ENCODE results near the gene ACACA.

Gene ACACA

GRCh38 chr17:37197336-37197735 lies 209.3 kb downstream of the ACACA start:
- H3K36me3 ChIP-seq (ENCODE audit: insufficient read depth, low read length), result 0 out of 2 replicates have a peak, but pooled peaks cover 1% of the 10 kb centered on the region
- H3K4me1 ChIP-seq (ENCODE audit: insufficient read depth, low read length), result peaks cover 4% of the 10 kb centered on the region; the same call in 1 of the 2 replicates
- no peak overlapping the region for H3K9ac ChIP-seq (ENCODE audit: low read depth, low read length)
- no peaks in the 10 kb centered on the region for H3K9me3 ChIP-seq (ENCODE audit: control insufficient read depth, insufficient read depth, low read length)

DNA sequence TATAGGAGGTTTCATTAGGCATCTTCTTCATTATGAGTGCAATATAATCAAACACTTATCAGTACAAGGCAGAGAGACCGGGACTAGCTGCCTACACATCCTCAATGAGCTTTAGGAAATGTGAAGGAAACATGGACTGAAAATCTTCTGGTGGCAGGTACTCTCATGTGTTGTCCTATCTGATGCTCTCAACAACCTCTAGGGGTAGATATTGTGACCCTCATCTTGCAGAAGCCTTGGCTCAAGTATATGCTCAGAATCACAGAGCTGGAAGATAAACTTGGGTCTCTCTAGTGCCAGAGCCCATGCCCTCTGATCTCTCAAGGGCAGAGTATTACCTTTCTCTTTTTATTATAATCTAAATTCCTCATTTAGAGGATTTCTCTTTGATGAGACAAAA lies 212.4 kb downstream of the ACACA start:
- H3K36me3 ChIP-seq (ENCODE audit: insufficient read depth, low read length), result no peaks in the 10 kb centered on the region; the same call in 1 of the 2 replicates
- H3K4me1 ChIP-seq (ENCODE audit: insufficient read depth, low read length), result peaks cover 10% of the 10 kb centered on the region; the same call in 1 of the 2 replicates

GRCh38 chr17:37191219-37191618 lies 215.4 kb downstream of the ACACA start:
- H3K9me3 ChIP-seq (ENCODE audit: control insufficient read depth, insufficient read depth, low read length), result no peaks in the 10 kb centered on the region
- H3K4me1 ChIP-seq (ENCODE audit: insufficient read depth, low read length), result peaks cover 10% of the 10 kb centered on the region; the same call in 1 of the 2 replicates
- no peak overlapping the region for H3K9ac ChIP-seq (ENCODE audit: low read depth, low read length)
- no peaks in the 10 kb centered on the region; the same call in 1 of the 2 replicates for H3K36me3 ChIP-seq (ENCODE audit: insufficient read depth, low read length)

More for the DNA sequence above, 212.4 kb downstream of the ACACA start:
- Histone ChIP-seq H3K9me3 (ENCODE audit: control insufficient read depth, insufficient read depth, low read length) (no peaks in the 10 kb centered on the region), H3K9ac (ENCODE audit: low read depth, low read length) (no peak overlapping the region)

DNA sequence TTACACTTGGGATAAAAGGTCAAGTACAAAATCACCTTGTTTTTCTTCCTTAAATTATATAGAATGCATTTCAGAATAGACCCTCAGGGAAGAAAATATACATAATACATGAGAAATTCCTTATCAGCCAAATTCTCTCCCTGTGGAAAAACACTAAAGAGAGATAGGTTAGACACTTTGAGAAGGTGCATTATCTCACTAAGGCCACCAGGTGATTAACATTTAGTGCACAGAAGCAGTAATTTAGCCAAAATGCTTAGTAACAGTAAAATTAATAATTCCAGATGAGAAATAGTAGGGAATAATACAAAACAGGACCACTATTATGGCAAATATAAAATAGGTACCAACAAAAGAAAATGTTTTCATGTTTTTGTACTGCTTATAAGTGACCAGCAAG lies 216.1 kb downstream of the ACACA start:
- no peaks in the 10 kb centered on the region for H3K9me3 ChIP-seq (ENCODE audit: control insufficient read depth, insufficient read depth, low read length)
- H3K9ac ChIP-seq (ENCODE audit: low read depth, low read length), result no peak overlapping the region
- peaks cover 10% of the 10 kb centered on the region; the same call in 1 of the 2 replicates for H3K4me1 ChIP-seq (ENCODE audit: insufficient read depth, low read length)
- no peaks in the 10 kb centered on the region; the same call in 1 of the 2 replicates for H3K36me3 ChIP-seq (ENCODE audit: insufficient read depth, low read length)

- H3K36me3 ChIP-seq (ENCODE audit: insufficient read depth, low read length), result no peaks in the 10 kb centered on the region; the same call in 1 of the 2 replicates
These were observed 218.5 kb downstream of the ACACA start for GRCh38 chr17:37188157-37188556.

DNA sequence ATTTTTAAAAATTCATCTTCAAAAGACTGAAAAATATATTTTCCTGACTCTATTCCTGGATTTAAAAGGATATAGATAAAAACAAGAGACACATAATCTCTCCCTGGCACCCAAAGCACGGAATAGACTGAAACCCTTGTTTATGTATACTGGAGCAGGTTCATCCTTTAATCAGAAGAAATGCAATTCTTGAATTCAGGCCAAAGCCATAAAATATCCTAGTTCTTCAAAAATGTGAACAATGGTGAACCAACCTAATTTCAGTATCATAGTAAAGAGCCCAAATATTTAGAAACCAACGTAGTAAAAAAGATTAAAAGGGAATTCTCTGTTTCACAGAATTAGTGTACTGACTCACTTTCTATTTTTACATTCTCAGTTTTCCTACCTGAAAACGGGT lies 219.4 kb downstream of the ACACA start:
- Histone ChIP-seq H3K4me1 (ENCODE audit: insufficient read depth, low read length) (peaks cover 14% of the 10 kb centered on the region), H3K9me3 (ENCODE audit: control insufficient read depth, insufficient read depth, low read length) (no peaks in the 10 kb centered on the region), H3K36me3 (ENCODE audit: insufficient read depth, low read length) (no peaks in the 10 kb centered on the region; the same call in 1 of the 2 replicates), H3K9ac (ENCODE audit: low read depth, low read length) (no peak overlapping the region)

More at GRCh38 chr17:37188157-37188556, 218.5 kb downstream of the ACACA start:
- peaks cover 12% of the 10 kb centered on the region; the same call in 1 of the 2 replicates for H3K4me1 ChIP-seq (ENCODE audit: insufficient read depth, low read length)
- no peak overlapping the region for H3K9ac ChIP-seq (ENCODE audit: low read depth, low read length)
- H3K9me3 ChIP-seq (ENCODE audit: control insufficient read depth, insufficient read depth, low read length), result no peaks in the 10 kb centered on the region

DNA sequence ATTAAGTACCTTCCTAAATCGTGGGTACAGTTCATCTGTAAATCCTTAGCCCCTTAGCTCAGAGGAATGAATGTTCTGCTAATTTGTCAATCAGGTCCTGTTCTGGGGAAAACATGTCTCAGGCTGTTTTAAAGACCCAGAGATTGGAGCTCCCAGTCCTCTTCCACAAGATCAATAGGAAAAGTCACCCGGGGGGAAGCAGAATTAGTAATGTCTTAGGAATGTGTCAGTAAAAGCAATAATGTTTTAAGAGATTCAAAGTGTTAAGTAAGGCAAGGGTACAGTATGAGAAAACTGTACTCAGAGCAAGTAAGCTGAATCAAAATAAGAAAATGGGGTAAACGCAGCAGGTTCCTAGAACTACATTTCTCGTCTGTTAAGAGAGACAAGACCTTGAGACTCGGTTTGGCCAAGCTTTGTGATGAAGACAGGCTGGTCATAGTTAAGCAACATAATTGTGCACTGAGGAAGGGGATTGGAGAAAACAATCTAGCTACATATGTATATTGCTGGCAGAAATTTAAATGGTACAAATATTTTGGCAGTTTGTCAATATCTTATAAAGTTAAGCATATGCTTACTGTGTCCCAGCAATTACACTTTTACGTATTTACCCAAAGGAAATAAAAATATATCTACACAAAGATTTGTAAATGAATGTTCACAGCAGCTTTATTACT lies 223.7 kb downstream of the ACACA start:
- Histone ChIP-seq H3K9me3 (ENCODE audit: control insufficient read depth, insufficient read depth, low read length) (no peaks in the 10 kb centered on the region), H3K9ac (ENCODE audit: low read depth, low read length) (no peak overlapping the region), H3K36me3 (ENCODE audit: insufficient read depth, low read length) (no peaks in the 10 kb centered on the region; the same call in none of the 2 replicates), H3K4me1 (ENCODE audit: insufficient read depth, low read length) (peaks cover 18% of the 10 kb centered on the region)

GRCh38 chr17:37180376-37180775 lies 226.3 kb downstream of the ACACA start:
- Histone ChIP-seq H3K9ac (ENCODE audit: low read depth, low read length) (no peak overlapping the region; the same call in 1 of the 2 replicates), H3K36me3 (ENCODE audit: insufficient read depth, low read length) (no peaks in the 10 kb centered on the region; the same call in none of the 2 replicates), H3K4me1 (ENCODE audit: insufficient read depth, low read length) (peaks cover 23% of the 10 kb centered on the region), H3K9me3 (ENCODE audit: control insufficient read depth, insufficient read depth, low read length) (no peaks in the 10 kb centered on the region)

DNA sequence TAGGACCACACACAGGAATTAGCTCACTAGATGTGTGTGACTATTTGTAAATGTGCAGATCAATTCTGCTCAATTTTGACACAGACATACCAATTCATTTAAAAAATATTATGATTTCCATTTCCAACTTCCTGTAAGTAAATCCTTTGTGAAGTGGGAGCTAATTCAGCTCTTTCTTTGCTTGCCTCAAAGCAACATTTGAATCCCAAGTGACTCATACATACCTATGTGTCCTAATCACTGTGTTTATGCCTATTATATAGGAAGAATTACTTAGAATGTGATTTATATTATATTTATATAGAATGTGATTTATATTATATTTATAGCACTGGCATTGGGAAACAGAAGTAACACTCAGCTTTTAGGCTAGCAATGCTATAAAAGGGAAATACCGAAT lies 226.7 kb downstream of the ACACA start:
- Histone ChIP-seq H3K9me3 (ENCODE audit: control insufficient read depth, insufficient read depth, low read length) (no peaks in the 10 kb centered on the region), H3K9ac (ENCODE audit: low read depth, low read length) (no peak overlapping the region), H3K4me1 (ENCODE audit: insufficient read depth, low read length) (peaks cover 23% of the 10 kb centered on the region), H3K36me3 (ENCODE audit: insufficient read depth, low read length) (no peaks in the 10 kb centered on the region; the same call in none of the 2 replicates)

DNA sequence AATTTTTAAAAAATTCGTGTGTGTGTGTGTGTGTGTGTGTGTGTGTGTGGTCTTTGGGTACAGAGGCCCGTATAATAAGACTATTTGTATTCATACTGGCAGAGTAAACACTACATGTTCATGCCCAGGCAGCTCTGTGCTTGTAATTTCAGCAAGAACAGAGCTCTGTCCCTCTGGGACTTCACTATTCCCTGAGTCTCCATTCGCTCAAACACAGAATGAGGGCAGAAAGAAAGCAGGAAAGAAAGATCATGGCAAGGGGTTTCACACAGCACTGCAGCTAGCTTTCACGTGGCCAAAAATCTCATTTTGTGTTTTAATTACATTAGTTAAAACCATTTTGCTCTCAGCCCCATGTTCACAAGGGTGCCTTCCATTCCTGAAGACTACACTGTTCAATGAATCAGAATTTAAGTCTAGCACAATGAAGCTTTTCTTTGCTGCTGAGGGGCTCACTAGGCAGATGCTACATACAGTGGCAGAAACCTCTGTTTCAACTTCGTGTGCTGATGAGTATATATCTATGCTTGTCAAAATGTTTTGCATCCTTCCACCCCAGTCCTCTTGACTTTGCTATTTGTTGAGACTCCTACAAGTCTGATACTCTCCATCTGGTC lies 229.3 kb downstream of the ACACA start:
- Histone ChIP-seq H3K4me1 (ENCODE audit: insufficient read depth, low read length) (peaks cover 23% of the 10 kb centered on the region), H3K36me3 (ENCODE audit: insufficient read depth, low read length) (no peaks in the 10 kb centered on the region; the same call in none of the 2 replicates), H3K9ac (ENCODE audit: low read depth, low read length) (no peak overlapping the region; the same call in 1 of the 2 replicates), H3K9me3 (ENCODE audit: control insufficient read depth, insufficient read depth, low read length) (no peaks in the 10 kb centered on the region)

DNA sequence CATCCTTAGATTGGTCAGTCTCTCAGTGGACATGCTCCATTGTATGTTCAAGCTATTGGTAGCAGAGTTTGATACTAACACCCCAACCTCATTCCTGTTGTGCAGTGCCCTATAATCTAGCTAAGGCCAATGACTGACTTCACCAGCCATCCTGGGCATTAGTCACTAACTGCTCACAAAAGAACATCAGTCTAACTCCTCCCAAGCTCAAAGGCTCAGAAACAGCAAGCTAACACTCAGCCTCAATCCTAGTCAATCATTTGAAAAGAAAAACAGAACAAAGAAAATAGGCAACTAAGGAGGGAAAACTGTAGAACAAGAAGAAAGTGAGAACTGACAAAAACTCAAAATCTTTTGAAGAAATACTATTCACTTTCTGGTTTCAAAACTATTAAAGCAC lies 229.9 kb downstream of the ACACA start:
- Histone ChIP-seq H3K4me1 (ENCODE audit: insufficient read depth, low read length) (peaks cover 30% of the 10 kb centered on the region), H3K9ac (ENCODE audit: low read depth, low read length) (no peak overlapping the region), H3K36me3 (ENCODE audit: insufficient read depth, low read length) (no peaks in the 10 kb centered on the region; the same call in none of the 2 replicates), H3K9me3 (ENCODE audit: control insufficient read depth, insufficient read depth, low read length) (no peaks in the 10 kb centered on the region)

- H3K4me1 ChIP-seq (ENCODE audit: insufficient read depth, low read length), result peaks cover 44% of the 10 kb centered on the region
- no peaks in the 10 kb centered on the region; the same call in none of the 2 replicates for H3K36me3 ChIP-seq (ENCODE audit: insufficient read depth, low read length)
- H3K9me3 ChIP-seq (ENCODE audit: control insufficient read depth, insufficient read depth, low read length), result no peaks in the 10 kb centered on the region
- H3K9ac ChIP-seq (ENCODE audit: low read depth, low read length), result no peak overlapping the region
These were observed 232.4 kb downstream of the ACACA start for GRCh38 chr17:37174205-37174604.

DNA sequence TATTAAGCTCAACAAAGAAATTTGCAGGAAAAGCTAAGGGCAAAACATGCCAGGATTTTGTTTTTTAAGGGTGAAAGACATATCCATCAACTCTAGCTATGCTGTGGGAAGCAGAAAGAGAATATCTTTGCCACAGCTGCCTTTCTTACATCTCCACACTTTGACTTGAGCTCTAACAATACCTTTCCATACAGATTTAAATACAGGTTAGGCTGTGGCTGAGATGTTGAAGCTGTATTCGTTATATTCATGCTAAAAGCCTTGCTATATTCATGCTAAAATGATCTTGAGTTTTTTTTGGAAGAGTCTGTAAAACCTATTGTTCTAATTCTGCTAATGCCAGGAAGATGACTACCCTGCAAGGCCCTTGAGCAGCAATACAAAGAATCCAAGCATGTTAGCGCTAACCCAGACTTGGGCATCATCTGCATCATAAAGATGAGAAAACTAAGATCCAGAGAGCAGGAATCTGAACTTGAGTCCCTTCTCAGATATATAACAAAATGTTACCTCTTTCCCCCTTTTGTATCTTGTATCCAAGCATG lies 235.7 kb downstream of the ACACA start:
- Histone ChIP-seq H3K9ac (ENCODE audit: low read depth, low read length) (no peak overlapping the region), H3K9me3 (ENCODE audit: control insufficient read depth, insufficient read depth, low read length) (no peaks in the 10 kb centered on the region), H3K4me1 (ENCODE audit: insufficient read depth, low read length) (peaks cover 40% of the 10 kb centered on the region), H3K36me3 (ENCODE audit: insufficient read depth, low read length) (no peaks in the 10 kb centered on the region)

- no peaks in the 10 kb centered on the region for H3K36me3 ChIP-seq (ENCODE audit: insufficient read depth, low read length)
- peaks cover 40% of the 10 kb centered on the region for H3K4me1 ChIP-seq (ENCODE audit: insufficient read depth, low read length)
- no peak overlapping the region for H3K9ac ChIP-seq (ENCODE audit: low read depth, low read length)
These were observed 237.8 kb downstream of the ACACA start for GRCh38 chr17:37168731-37169353.

More at GRCh38 chr17:37168731-37169353, 237.8 kb downstream of the ACACA start:
- H3K9me3 ChIP-seq (ENCODE audit: control insufficient read depth, insufficient read depth, low read length), result no peaks in the 10 kb centered on the region

All from ES-I3 (cell line).